ENCODE results near the gene SORCS3. TPM values are rescaled to one million over a fixed set of nuclear protein-coding genes. Genes with fewer than 3 reads are reported as not detected.

SORCS3 gene
- total RNA-seq, 1 donor from 2014 or later = 2.0 TPM

DNA sequence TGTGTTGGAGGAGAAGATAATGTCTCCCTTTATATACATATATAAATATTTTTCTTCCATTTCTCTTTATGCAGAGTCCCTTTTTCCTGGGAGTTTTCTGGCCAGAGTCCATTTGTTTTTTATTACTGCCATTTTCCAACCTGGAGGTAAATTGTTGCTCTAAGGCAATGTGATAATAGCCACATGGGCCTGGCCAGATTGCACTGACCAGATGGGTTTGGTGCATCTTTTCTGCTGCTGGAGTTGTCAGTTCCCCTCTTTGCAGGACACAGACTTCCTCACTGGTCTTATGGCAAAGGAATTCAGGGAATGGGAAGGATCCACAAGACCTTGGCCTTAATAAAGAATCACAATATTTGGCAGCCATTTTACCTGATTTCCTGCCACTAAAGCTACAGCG lies 254.9 kb downstream of the SORCS3 start:
- H3K4me3 Mint-ChIP-seq (ENCODE audit: unreplicated experiment) = no peak overlapping the region
- DNase-seq = no peak
- TF ChIP-seq CTCF (IDR thresholded peaks at IDR 0.05; ENCODE audit: partially characterized antibody, unreplicated experiment) = no peak
- no peaks in the 10 kb centered on the region for H3K9me3 Mint-ChIP-seq (ENCODE audit: unreplicated experiment)
- H3K36me3 Mint-ChIP-seq (ENCODE audit: unreplicated experiment) = no peaks in the 10 kb centered on the region
- H3K27me3 Mint-ChIP-seq (ENCODE audit: unreplicated experiment) = peaks cover 1% of the 10 kb centered on the region
- H3K4me1 Mint-ChIP-seq (ENCODE audit: low read depth, unreplicated experiment) = peaks cover 10% of the 10 kb centered on the region
- H3K27ac Mint-ChIP-seq (ENCODE audit: unreplicated experiment) = no peak overlapping the region

DNA sequence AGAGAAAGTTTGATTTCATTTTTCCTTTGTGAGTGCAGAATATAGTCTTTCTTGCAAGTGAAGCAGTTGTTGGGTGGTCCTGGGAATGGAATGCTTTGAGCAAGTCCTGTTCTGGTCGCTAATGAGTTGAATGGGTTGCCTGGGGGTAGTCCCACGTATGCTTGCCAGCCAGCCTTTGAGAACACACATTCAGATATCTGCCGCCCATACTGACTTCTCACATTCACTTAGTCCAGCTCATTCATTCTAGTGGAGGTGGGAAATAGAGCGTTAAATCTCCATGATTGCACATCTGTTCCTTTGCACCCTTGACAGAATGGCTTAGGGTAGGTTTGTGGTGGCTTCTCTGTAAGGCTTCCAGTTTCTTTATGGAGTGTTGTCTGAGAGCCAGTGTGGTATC lies 256.6 kb downstream of the SORCS3 start:
- no peak for TF ChIP-seq CTCF (IDR thresholded peaks at IDR 0.05; ENCODE audit: partially characterized antibody, unreplicated experiment)
- no peak for DNase-seq

GRCh38 chr10:104899779-104900178 lies 258.7 kb downstream of the SORCS3 start:
- no peak overlapping the region for H3K4me3 Mint-ChIP-seq (ENCODE audit: unreplicated experiment)
- peaks cover 1% of the 10 kb centered on the region for H3K27me3 Mint-ChIP-seq (ENCODE audit: unreplicated experiment)
- H3K4me1 Mint-ChIP-seq (ENCODE audit: low read depth, unreplicated experiment) = peaks cover 10% of the 10 kb centered on the region
- no peak for DNase-seq
- H3K36me3 Mint-ChIP-seq (ENCODE audit: unreplicated experiment) = no peaks in the 10 kb centered on the region
- no peaks in the 10 kb centered on the region for H3K9me3 Mint-ChIP-seq (ENCODE audit: unreplicated experiment)
- H3K27ac Mint-ChIP-seq (ENCODE audit: unreplicated experiment) = no peak overlapping the region
- TF ChIP-seq CTCF (IDR thresholded peaks at IDR 0.05; ENCODE audit: partially characterized antibody, unreplicated experiment) = no peak

More for the DNA sequence above, 256.6 kb downstream of the SORCS3 start:
- Mint-ChIP-seq H3K9me3 (ENCODE audit: unreplicated experiment) (no peaks in the 10 kb centered on the region), H3K4me3 (ENCODE audit: unreplicated experiment) (no peak overlapping the region), H3K27me3 (ENCODE audit: unreplicated experiment) (peaks cover 1% of the 10 kb centered on the region), H3K4me1 (ENCODE audit: low read depth, unreplicated experiment) (peaks cover 10% of the 10 kb centered on the region), H3K27ac (ENCODE audit: unreplicated experiment) (no peak overlapping the region), H3K36me3 (ENCODE audit: unreplicated experiment) (no peaks in the 10 kb centered on the region)

- no peak for DNase-seq
- H3K9me3 Mint-ChIP-seq (ENCODE audit: unreplicated experiment) = no peaks in the 10 kb centered on the region
- TF ChIP-seq CTCF (IDR thresholded peaks at IDR 0.05; ENCODE audit: partially characterized antibody, unreplicated experiment) = no peak
- H3K4me1 Mint-ChIP-seq (ENCODE audit: low read depth, unreplicated experiment) = no peaks in the 10 kb centered on the region
- no peaks in the 10 kb centered on the region for H3K36me3 Mint-ChIP-seq (ENCODE audit: unreplicated experiment)
- H3K27me3 Mint-ChIP-seq (ENCODE audit: unreplicated experiment) = no peaks in the 10 kb centered on the region
- H3K4me3 Mint-ChIP-seq (ENCODE audit: unreplicated experiment) = no peak overlapping the region
- H3K27ac Mint-ChIP-seq (ENCODE audit: unreplicated experiment) = no peak overlapping the region
Measured at GRCh38 chr10:104903433-104903832, 262.3 kb downstream of the SORCS3 start.

DNA sequence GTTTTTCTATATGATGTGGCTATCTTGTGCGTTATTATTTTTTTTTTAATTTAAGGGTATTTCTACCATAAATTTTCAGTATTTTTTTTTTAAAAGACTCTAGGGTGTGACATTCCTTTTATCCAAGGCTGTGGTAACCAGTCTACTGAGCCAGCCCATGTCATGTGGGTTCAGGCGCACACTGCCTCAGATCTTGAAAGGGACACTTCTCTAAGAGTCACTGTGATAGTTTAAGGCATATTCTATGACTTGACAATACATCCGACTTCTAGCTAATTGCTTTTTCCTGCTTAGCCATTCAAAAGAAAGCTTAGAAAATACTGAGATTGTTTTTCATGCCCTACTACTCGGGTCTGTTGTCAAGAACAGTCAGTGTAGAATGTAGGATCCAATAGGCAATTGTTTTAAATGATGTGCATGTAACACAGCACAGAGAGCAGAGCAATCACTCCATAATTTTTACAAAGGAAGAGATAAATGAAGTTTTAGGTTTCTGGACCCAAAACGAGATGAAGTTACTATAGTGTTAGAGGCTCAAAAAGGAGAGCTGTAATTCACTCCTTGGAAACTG lies 263.7 kb downstream of the SORCS3 start:
- TF ChIP-seq CTCF (IDR thresholded peaks at IDR 0.05; ENCODE audit: partially characterized antibody, unreplicated experiment) = no peak
- Mint-ChIP-seq H3K4me3 (ENCODE audit: unreplicated experiment) (no peak overlapping the region), H3K27me3 (ENCODE audit: unreplicated experiment) (no peaks in the 10 kb centered on the region), H3K27ac (ENCODE audit: unreplicated experiment) (no peak overlapping the region), H3K4me1 (ENCODE audit: low read depth, unreplicated experiment) (no peaks in the 10 kb centered on the region), H3K9me3 (ENCODE audit: unreplicated experiment) (no peaks in the 10 kb centered on the region), H3K36me3 (ENCODE audit: unreplicated experiment) (no peaks in the 10 kb centered on the region)
- no peak for DNase-seq
